T47D (cell line): ENCODE data around the gene SOX12.

Experiments
- DNase-seq, 2 experiments: peaks; one replicate each; pipeline versions ENCODE4 v3.0.0 to v3.0.0-alpha.2; 2011 to 2012; ENCODE audit warnings: low read depth in 1 of 2, low spot score in 1 of 2
- JUND ChIP-seq: IDR thresholded peaks from 2 replicates; pipeline ENCODE4 v1.6.1; 2012; ENCODE audit warnings: low read depth
- in situ Hi-C: cut with HindIII; loops from 2 replicates; pipeline ENCODE4 v1.10.0; 2016; ENCODE audit warnings: low sequenced_read_pairs, low pct_unique_long_range_greater_than_20kb

Gene SOX12

GRCh38 chr20:325045-325888 is at the start of gene SOX12:
TSS of gene SOX12 (plus strand) at chr20:325552. CDS start at chr20:325925, 373 bp downstream.
- no peak for TF ChIP-seq JUND
- in situ Hi-C loops: no loop called here
- peak; percentile 81 to 97 for DNase-seq

- no peak for TF ChIP-seq JUND
- in situ Hi-C loops: no loop called here
- no peak for DNase-seq
Observed at GRCh38 chr20:275791-276190, 49.6 kb upstream of the SOX12 start.

GRCh38 chr20:276620-277495 is 48.5 kb upstream of the SOX12 start:
- no peak for TF ChIP-seq JUND
- in situ Hi-C loops: no loop called here
- DNase-seq: no peak

- no peak for TF ChIP-seq JUND
- in situ Hi-C loops: no loop called here
- DNase-seq: no peak
Observed at GRCh38 chr20:277496-277781, 47.9 kb upstream of the SOX12 start.

GRCh38 chr20:278181-278580 is 47.2 kb upstream of the SOX12 start:
- in situ Hi-C loops: no loop called here
- no peak for TF ChIP-seq JUND
- DNase-seq: no peak

GRCh38 chr20:278607-279571 is 46.5 kb upstream of the SOX12 start:
- in situ Hi-C loops: no loop called here
- TF ChIP-seq JUND: no peak
- DNase-seq: no peak

- in situ Hi-C loops: no loop called here
- no peak for DNase-seq
- no peak for TF ChIP-seq JUND
Observed at GRCh38 chr20:284172-284571, 41.2 kb upstream of the SOX12 start.

GRCh38 chr20:286508-286907 is 38.8 kb upstream of the SOX12 start:
- in situ Hi-C loops: no loop called here
- DNase-seq: peak in 1 of 2 experiments; percentile 46
- TF ChIP-seq JUND: no peak

GRCh38 chr20:288956-289692 is 36.2 kb upstream of the SOX12 start:
- in situ Hi-C loops: no loop called here
- DNase-seq: no peak

GRCh38 chr20:289693-290083 is 35.7 kb upstream of the SOX12 start:
- peak; percentile 26 to 30 for DNase-seq

More at GRCh38 chr20:288956-289692, 36.2 kb upstream of the SOX12 start:
- TF ChIP-seq JUND: no peak

GRCh38 chr20:290084-290831 is 35.1 kb upstream of the SOX12 start, which contains the start of gene C20orf96:
TSS of gene C20orf96 (minus strand) at chr20:290750. CDS start at chr20:290610, 140 bp downstream.
- in situ Hi-C loops: no loop called here
- peak; percentile 86 to 97 for DNase-seq
- no peak for TF ChIP-seq JUND

More at GRCh38 chr20:289693-290083, 35.7 kb upstream of the SOX12 start:
- in situ Hi-C loops: no loop called here
- no peak for TF ChIP-seq JUND
